Osteocyte (in vitro differentiated cells): ENCODE results near the gene ZNF865. TPM values are rescaled to one million over a fixed set of nuclear protein-coding genes. Genes with fewer than 3 reads are reported as not detected.

Experiments
- DNase-seq: peaks from one replicate; pipeline ENCODE4 v3.0.0; 2021; ENCODE audit warnings: mixed read lengths; ENCODE audit not compliant: unreplicated experiment; ENCODE audit errors: extremely low spot score
- H3K27ac Mint-ChIP-seq: one replicate; pipeline ENCODE4 v1.8.0; 2021; ENCODE audit warnings: mild to moderate bottlenecking, mixed read lengths; ENCODE audit not compliant: unreplicated experiment
- H3K27me3 Mint-ChIP-seq: one replicate; pipeline ENCODE4 v1.8.0; 2021; ENCODE audit warnings: mixed read lengths; ENCODE audit not compliant: unreplicated experiment
- H3K36me3 Mint-ChIP-seq: one replicate; pipeline ENCODE4 v1.8.0; 2021; ENCODE audit warnings: mixed read lengths; ENCODE audit not compliant: unreplicated experiment
- H3K4me1 Mint-ChIP-seq: one replicate; pipeline ENCODE4 v1.8.0; 2021; ENCODE audit warnings: mixed read lengths; ENCODE audit not compliant: unreplicated experiment
- H3K4me3 Mint-ChIP-seq: one replicate; pipeline ENCODE4 v1.8.0; 2021; ENCODE audit warnings: mild to moderate bottlenecking, moderate library complexity, mixed read lengths; ENCODE audit not compliant: unreplicated experiment
- H3K9me3 Mint-ChIP-seq: one replicate; pipeline ENCODE4 v1.8.0; 2021; ENCODE audit warnings: mixed read lengths; ENCODE audit not compliant: unreplicated experiment
- CTCF ChIP-seq: fragments of 200-600 bp; sonication (generic); IDR thresholded peaks from 2 replicates; pipeline ENCODE4 v1.5.0; 2021; ENCODE audit warnings: antibody characterized with exemption, mild to moderate bottlenecking, moderate library complexity
- total RNA-seq: library from RNA; stranded (reverse); gene quantifications from 2 replicates; pipeline ENCODE4 v1.2.1, GENCODE V29; 2021

ZNF865 gene
- total RNA-seq, 1 donor from 2014 or later, result 19.2 TPM

- TF ChIP-seq CTCF, result no peak
- Mint-ChIP-seq H3K9me3 (no peaks in the 10 kb centered on the region), H3K4me1 (peaks cover 34% of the 10 kb centered on the region), H3K36me3 (no peaks in the 10 kb centered on the region), H3K27me3 (no peaks in the 10 kb centered on the region), H3K27ac (peak overlapping the region; percentile 94), H3K4me3 (peak overlapping the region; percentile 72)
- peak; percentile 92 for DNase-seq
These were observed 19.6 kb upstream of the ZNF865 start for GRCh38 chr19:55585658-55586339.

- TF ChIP-seq CTCF, result no peak
- peak; percentile 97 for DNase-seq
- peak overlapping the region; percentile 94 for H3K27ac Mint-ChIP-seq
- no peaks in the 10 kb centered on the region for H3K27me3 Mint-ChIP-seq
- H3K4me3 Mint-ChIP-seq, result peak overlapping the region; percentile 77
- H3K36me3 Mint-ChIP-seq, result peaks cover 6% of the 10 kb centered on the region
- H3K4me1 Mint-ChIP-seq, result peaks cover 27% of the 10 kb centered on the region
- H3K9me3 Mint-ChIP-seq, result no peaks in the 10 kb centered on the region
These were observed 18.3 kb upstream of the ZNF865 start for GRCh38 chr19:55586976-55587668.

- peaks cover 27% of the 10 kb centered on the region for H3K4me1 Mint-ChIP-seq
- no peak for TF ChIP-seq CTCF
- H3K27ac Mint-ChIP-seq, result no peak overlapping the region
- H3K9me3 Mint-ChIP-seq, result no peaks in the 10 kb centered on the region
- H3K4me3 Mint-ChIP-seq, result no peak overlapping the region
- DNase-seq, result no peak
- peaks cover 8% of the 10 kb centered on the region for H3K36me3 Mint-ChIP-seq
- no peaks in the 10 kb centered on the region for H3K27me3 Mint-ChIP-seq
These were observed 16.7 kb upstream of the ZNF865 start for GRCh38 chr19:55588738-55589137.

GRCh38 chr19:55590109-55590508 is 15.3 kb upstream of the ZNF865 start:
- H3K27ac Mint-ChIP-seq, result no peak overlapping the region
- TF ChIP-seq CTCF, result no peak
- H3K4me1 Mint-ChIP-seq, result peaks cover 22% of the 10 kb centered on the region
- H3K27me3 Mint-ChIP-seq, result no peaks in the 10 kb centered on the region
- DNase-seq, result no peak
- H3K36me3 Mint-ChIP-seq, result peaks cover 14% of the 10 kb centered on the region
- no peaks in the 10 kb centered on the region for H3K9me3 Mint-ChIP-seq
- no peak overlapping the region for H3K4me3 Mint-ChIP-seq

GRCh38 chr19:55590617-55591016 is 14.8 kb upstream of the ZNF865 start:
- H3K9me3 Mint-ChIP-seq, result no peaks in the 10 kb centered on the region
- peaks cover 19% of the 10 kb centered on the region for H3K36me3 Mint-ChIP-seq
- no peak overlapping the region for H3K27ac Mint-ChIP-seq
- TF ChIP-seq CTCF, result no peak
- H3K27me3 Mint-ChIP-seq, result no peaks in the 10 kb centered on the region
- H3K4me1 Mint-ChIP-seq, result peaks cover 17% of the 10 kb centered on the region
- no peak overlapping the region for H3K4me3 Mint-ChIP-seq
- DNase-seq, result no peak
